DND-41 (cell line): ENCODE measurements around the gene ZC3H18.
A peak's percentile ranks its signal among the peaks of the same experiment; 100 is the strongest.

Experiments used
- ATAC-seq: fragments of 200-7000 bp; cut with Tn5 transposase; 3 replicates; pipeline ENCODE4 v1.9.1; 2021; ENCODE audit warnings: low read depth; ENCODE audit not compliant: insufficient read depth
- DNase-seq: peaks from one replicate; pipeline ENCODE4 v3.0.0-alpha.2; 2020
- H2AFZ ChIP-seq: 2 replicates; pipeline ENCODE4 v1.6.0; 2012; ENCODE audit warnings: low read depth, low read length
- H3K27ac ChIP-seq: 2 replicates; pipeline ENCODE4 v1.5.1; 2012; ENCODE audit warnings: low read length, inconsistent platforms
- H3K27me3 ChIP-seq: fragments of 200-600 bp; sonication (generic); 2 replicates; pipeline ENCODE4 v1.6.0; 2012; ENCODE audit warnings: low read length, mild to moderate bottlenecking, inconsistent platforms; ENCODE audit not compliant: insufficient read depth, poor library complexity
- H3K36me3 ChIP-seq: 2 replicates; pipeline ENCODE4 v1.5.1; 2012; ENCODE audit warnings: low read length, inconsistent platforms; ENCODE audit not compliant: insufficient read depth
- H3K4me1 ChIP-seq: 2 replicates; pipeline ENCODE4 v1.5.1; 2012; ENCODE audit warnings: mild to moderate bottlenecking, low read length; ENCODE audit not compliant: insufficient read depth
- H3K4me2 ChIP-seq: 2 replicates; pipeline ENCODE4 v1.6.0; 2012; ENCODE audit warnings: mild to moderate bottlenecking, moderate library complexity, low read length, inconsistent platforms; ENCODE audit not compliant: insufficient read depth
- H3K4me3 ChIP-seq, 2 experiments: fragments of 200-600 bp in 1 of 2; shearing (Covaris generic) in 1 of 2; 2 replicates each; pipeline ENCODE4 v1.5.1; 2012 to 2016; ENCODE audit warnings: inconsistent platforms in 2 of 2, low read length in 2 of 2, mild to moderate bottlenecking in 2 of 2, low read depth in 1 of 2, moderate library complexity in 1 of 2
- H3K79me2 ChIP-seq: 2 replicates; pipeline ENCODE4 v1.6.0; 2012; ENCODE audit warnings: low read length, inconsistent platforms; ENCODE audit not compliant: insufficient read depth
- H3K9ac ChIP-seq: 2 replicates; pipeline ENCODE4 v1.6.0; 2012; ENCODE audit warnings: low read depth, mild to moderate bottlenecking, inconsistent platforms, low read length, moderate library complexity
- H3K9me3 ChIP-seq: 2 replicates; pipeline ENCODE4 v1.5.1; 2012; ENCODE audit warnings: low read length, moderate library complexity, mild to moderate bottlenecking, inconsistent platforms; ENCODE audit not compliant: insufficient read depth, severe bottlenecking
- H4K20me1 ChIP-seq: 2 replicates; pipeline ENCODE4 v1.6.0; 2012; ENCODE audit warnings: low read length; ENCODE audit not compliant: insufficient read depth
- CTCF ChIP-seq: IDR thresholded peaks from 2 replicates; pipeline ENCODE4 v1.5.1; 2012; ENCODE audit warnings: borderline replicate concordance, low read length, moderate library complexity, mild to moderate bottlenecking; ENCODE audit not compliant: poor library complexity, severe bottlenecking; ENCODE audit errors: extremely low read depth
- EZH2 ChIP-seq: IDR thresholded peaks from 3 replicates; pipeline ENCODE4 v1.6.1; 2012; ENCODE audit warnings: borderline replicate concordance, low read depth, mild to moderate bottlenecking, moderate library complexity, low read length, inconsistent platforms; ENCODE audit not compliant: severe bottlenecking

The ZC3H18 gene

GRCh38 chr16:88568710-88569613, 1.2 kb upstream of the ZC3H18 start:
- peaks cover 40% of the 10 kb centered on the region for H3K4me1 ChIP-seq
- peak overlapping the region; percentile 79 for H3K9ac ChIP-seq
- H3K79me2 ChIP-seq = peaks cover 46% of the 10 kb centered on the region
- no peak for TF ChIP-seq EZH2
- TF ChIP-seq CTCF = no peak
- peak overlapping the region; percentile 76 for H3K27ac ChIP-seq
- peak overlapping the region; percentile 82 for H2AFZ ChIP-seq
- peak overlapping the region; percentile 88 for H3K4me2 ChIP-seq
- peak overlapping the region; percentile 72 to 100; a peak in 3 of 4 replicates for H3K4me3 ChIP-seq
- no peaks in the 10 kb centered on the region for H3K9me3 ChIP-seq
- DNase-seq (no peak), ATAC-seq (no peak)
- H3K36me3 ChIP-seq = peaks cover 26% of the 10 kb centered on the region
- no peaks in the 10 kb centered on the region for H3K27me3 ChIP-seq
- H4K20me1 ChIP-seq = peaks cover 33% of the 10 kb centered on the region

- H3K27ac ChIP-seq = peak overlapping the region; percentile 76
- no peak for DNase-seq
- H3K79me2 ChIP-seq = peaks cover 52% of the 10 kb centered on the region
- H3K9me3 ChIP-seq = no peaks in the 10 kb centered on the region
- no peaks in the 10 kb centered on the region for H3K27me3 ChIP-seq
- peaks cover 40% of the 10 kb centered on the region for H3K4me1 ChIP-seq
- H4K20me1 ChIP-seq = peaks cover 38% of the 10 kb centered on the region
- H3K9ac ChIP-seq = peak overlapping the region; percentile 79
- H3K36me3 ChIP-seq = peaks cover 30% of the 10 kb centered on the region
- H2AFZ ChIP-seq = peak overlapping the region; percentile 82
- ATAC-seq = peak; percentile 36
- H3K4me2 ChIP-seq = peak overlapping the region; percentile 88
- peak overlapping the region; percentile 72 to 100; a peak in 3 of 4 replicates for H3K4me3 ChIP-seq
- no peak for TF ChIP-seq EZH2
- TF ChIP-seq CTCF = no peak
Observed at GRCh38 chr16:88569614-88569984, 604 bp upstream of the ZC3H18 start.

GRCh38 chr16:88570691-88571092, 489 bp downstream of the ZC3H18 start:
- H3K9me3 ChIP-seq = no peaks in the 10 kb centered on the region
- peak overlapping the region; percentile 79 for H3K9ac ChIP-seq
- peak overlapping the region; percentile 93 for H3K27ac ChIP-seq
- DNase-seq (peak; percentile 48), ATAC-seq (peak; percentile 31)
- H3K27me3 ChIP-seq = no peaks in the 10 kb centered on the region
- peaks cover 63% of the 10 kb centered on the region for H3K79me2 ChIP-seq
- peaks cover 36% of the 10 kb centered on the region for H3K36me3 ChIP-seq
- peaks cover 40% of the 10 kb centered on the region for H3K4me1 ChIP-seq
- H2AFZ ChIP-seq = peak overlapping the region; percentile 54; the same call in 1 of the 2 replicates
- H3K4me3 ChIP-seq = peak overlapping the region; percentile 72 to 100
- H4K20me1 ChIP-seq = peaks cover 46% of the 10 kb centered on the region
- H3K4me2 ChIP-seq = peak overlapping the region; percentile 100
- TF ChIP-seq CTCF = no peak
- no peak for TF ChIP-seq EZH2
